Endothelial cell of umbilical vein (primary cell): ENCODE results near the gene RASSF3. TPM values are rescaled to one million over a fixed set of nuclear protein-coding genes. Genes with fewer than 3 reads are reported as not detected.
A peak's percentile ranks its signal among the peaks of the same experiment; 100 is the strongest.

Experiments
- BruUV-seq: library from RNA; stranded (reverse); fragments of 400-500 nt; replicated peaks from 2 replicates; lab custom pipeline; 2021; lab: Mats Ljungman, UMichigan
- CTCF ChIA-PET: fragments of 300-600, 350-600 bp; sonication (Branson Sonifier 250); formaldehyde crosslinking; loops from one replicate; lab custom pipeline; 2021; ENCODE audit warnings: antibody characterized with exemption, inconsistent platforms; lab: Charles Lee
- POLR2A ChIA-PET: fragments of 300-600, 350-600 bp; sonication (Branson Sonifier 250); formaldehyde crosslinking; loops from one replicate; lab custom pipeline; 2021; ENCODE audit warnings: antibody characterized with exemption, inconsistent platforms; lab: Charles Lee
- DNase-seq: peaks from one replicate; pipeline ENCODE4 v3.0.0-alpha.2; 2011; ENCODE audit warnings: low read depth, low spot score
- FAIRE-seq: peaks from 2 replicates; lab custom pipeline; 2011; peaks lifted over from hg19 to GRCh38; lab: Jason Lieb, UNC
- H2AFZ ChIP-seq: 2 replicates; pipeline ENCODE4 v1.6.0; 2012; ENCODE audit warnings: low read depth, low read length, control low read depth, inconsistent platforms
- H3K27ac ChIP-seq: 2 replicates; pipeline ENCODE4 v1.5.1; 2011; ENCODE audit warnings: low read depth, mild to moderate bottlenecking, control low read depth, low read length, moderate library complexity; ENCODE audit not compliant: insufficient read depth
- H3K27me3 ChIP-seq, 2 experiments: 2 replicates each; pipeline versions ENCODE4 v1.6.0 to v1.6.1; 2011; ENCODE audit warnings: low read length in 2 of 2, mixed read lengths in 1 of 2; ENCODE audit not compliant: control insufficient read depth in 2 of 2, insufficient read depth in 2 of 2
- H3K36me3 ChIP-seq, 2 experiments: 2 replicates in 1 of 2; 3 replicates in 1 of 2; pipeline ENCODE4 v1.5.1; 2011; ENCODE audit warnings: low read length in 2 of 2, mild to moderate bottlenecking in 1 of 2, moderate library complexity in 1 of 2; ENCODE audit not compliant: control insufficient read depth in 2 of 2, insufficient read depth in 2 of 2; ENCODE audit errors: extremely low read depth in 1 of 2
- H3K4me1 ChIP-seq: 3 replicates; pipeline ENCODE4 v1.5.1; 2011; ENCODE audit warnings: mild to moderate bottlenecking, low read length; ENCODE audit not compliant: control insufficient read depth, insufficient read depth; ENCODE audit errors: extremely low read depth
- H3K4me2 ChIP-seq: 2 replicates; pipeline ENCODE4 v1.6.1; 2011; ENCODE audit warnings: low read length, control low read depth, mixed read lengths; ENCODE audit not compliant: insufficient read depth
- H3K4me3 ChIP-seq, 3 experiments: fragments of 200-600 bp in 1 of 3; sonication (generic), shearing (Covaris generic) in 1 of 3; replicated peaks in 1 of 3; 2 replicates each; pipeline ENCODE4 v1.5.1; 2011 to 2016; ENCODE audit warnings: control low read depth in 3 of 3, low read length in 3 of 3, mild to moderate bottlenecking in 2 of 3, inconsistent platforms in 1 of 3, low read depth in 1 of 3, moderate library complexity in 1 of 3; ENCODE audit not compliant: insufficient read depth in 1 of 3
- H3K79me2 ChIP-seq: 2 replicates; pipeline ENCODE4 v1.6.0; 2012; ENCODE audit warnings: low read length, inconsistent platforms; ENCODE audit not compliant: control insufficient read depth, insufficient read depth
- H3K9ac ChIP-seq: replicated peaks from 2 replicates; pipeline ENCODE3; 2011; ENCODE audit warnings: low read length, control low read depth; ENCODE audit not compliant: insufficient read depth; ENCODE audit errors: extremely low read depth
- H3K9me1 ChIP-seq: replicated peaks from 3 replicates; pipeline ENCODE4 v1.6.0; 2011; ENCODE audit warnings: mild to moderate bottlenecking, low read length; ENCODE audit not compliant: control insufficient read depth, insufficient read depth; ENCODE audit errors: extremely low read depth
- H3K9me3 ChIP-seq: replicated peaks from 2 replicates; pipeline ENCODE4 v1.5.1; 2012; ENCODE audit warnings: low read length, inconsistent platforms; ENCODE audit not compliant: control insufficient read depth, insufficient read depth
- H4K20me1 ChIP-seq: replicated peaks from 2 replicates; pipeline ENCODE3; 2011; ENCODE audit warnings: mild to moderate bottlenecking, low read length; ENCODE audit not compliant: control insufficient read depth, insufficient read depth; ENCODE audit errors: extremely low read depth
- CTCF ChIP-seq, 2 donors: IDR thresholded peaks; 1 replicate in 1 of 2; 2 replicates in 1 of 2; pipeline ENCODE4 v1.5.1; 2011; ENCODE audit warnings: low read length in 2 of 2, mild to moderate bottlenecking in 2 of 2, moderate library complexity in 2 of 2, control low read depth in 1 of 2, inconsistent platforms in 1 of 2, low read depth in 1 of 2; ENCODE audit not compliant: insufficient read depth in 1 of 2; ENCODE audit errors: extremely low read depth in 1 of 2
- JUN ChIP-seq: IDR thresholded peaks from 2 replicates; pipeline ENCODE4 v1.6.1; 2011; ENCODE audit warnings: borderline replicate concordance, low read depth; ENCODE audit not compliant: insufficient read length, insufficient read depth
- MAX ChIP-seq: IDR thresholded peaks from 2 replicates; pipeline ENCODE4 v1.6.1; 2011; ENCODE audit not compliant: insufficient read depth, insufficient read length
- MYC ChIP-seq: IDR thresholded peaks from one replicate; pipeline ENCODE4 v1.6.1; 2011; ENCODE audit warnings: mild to moderate bottlenecking, low read depth, low read length
- POLR2AphosphoS5 ChIP-seq: IDR thresholded peaks from 2 replicates; pipeline ENCODE4 v1.6.1; 2012; ENCODE audit warnings: low read depth, mild to moderate bottlenecking, control low read depth, low read length, moderate library complexity; ENCODE audit not compliant: insufficient read depth
- dilution Hi-C: fragments of 300-500 bp; cut with MboI; formaldehyde crosslinking; loops from one replicate; pipeline ENCODE4 v1.15.0; 2019; ENCODE audit warnings: low sequenced_read_pairs; ENCODE audit not compliant: extremely low pct_ligation_motif_present
- intact Hi-C: fragments of 100-400 bp; cut with micrococcal nuclease; formaldehyde crosslinking; loops from one replicate; pipeline ENCODE4 v1.10.0; 2022
- polyA plus RNA-seq, 4 experiments: library from polyadenylated mRNA; depleted of rRNA in 3 of 4; stranded (reverse) in 3 of 4; unstranded in 1 of 4; fragments of >200 nt; gene quantifications; 2 replicates each; pipeline versions ENCODE4 v1.2.1 to v1.2.3, GENCODE V29; 2011 to 2012; ENCODE audit warnings: missing spikeins in 1 of 4
- total RNA-seq: library from RNA; stranded (reverse); gene quantifications from 2 replicates; pipeline ENCODE4 v1.2.3, GENCODE V29; 2021

The RASSF3 gene
- total and polyA plus RNA-seq, 2 donors (not counting 3 experiments of a cell fraction or from before 2014, with no cell fraction given), result 20.2 to 60.8 TPM

- Histone ChIP-seq H3K9me1 (no peaks in the 10 kb centered on the region), H3K4me3 (no peak overlapping the region), H3K27me3 (no peaks in the 10 kb centered on the region), H3K9me3 (no peaks in the 10 kb centered on the region), H2AFZ (no peak overlapping the region), H3K36me3 (no peaks in the 10 kb centered on the region), H4K20me1 (no peaks in the 10 kb centered on the region), H3K9ac (no peak overlapping the region), H3K4me1 (peaks cover 83% of the 10 kb centered on the region), H3K27ac (peak overlapping the region; percentile 61), H3K79me2 (peaks cover 72% of the 10 kb centered on the region), H3K4me2 (peak overlapping the region; percentile 60)
- dilution Hi-C loops (no loop called here), intact Hi-C loops (loop anchor here (1.0 kb wide), 1 partner anchor 63 kb away; the partner anchor contains the start of gene RASSF3)
- DNase-seq, result peak; percentile 25
- CTCF ChIA-PET, result interaction anchor here (1.2 to 3.1 kb wide), 2 partner anchors 13 to 125 kb away, joined by 4 to 12 read pairs; no protein-coding TSS in a partner anchor
- TSS peak; percentile 61 for BruUV-seq
- POLR2A ChIA-PET, result no interaction called here
- FAIRE-seq, result no peak
- TF ChIP-seq CTCF (IDR thresholded peaks at IDR 0.05; ENCODE audit: extremely low read depth in 1 of 2, insufficient read depth in 1 of 2, low read depth in 1 of 2, low read length in 2 of 2), result no peak
- TF ChIP-seq MYC, result no peak
- no peak for TF ChIP-seq MAX
- no peak for TF ChIP-seq JUN
- TF ChIP-seq POLR2AphosphoS5, result no peak
Observed at GRCh38 chr12:64673490-64674169, 63.3 kb downstream of the RASSF3 start.
